ENCODE results near the gene CAMSAP1. TPM values are rescaled to one million over a fixed set of nuclear protein-coding genes. Genes with fewer than 3 reads are reported as not detected.

The CAMSAP1 gene
- total and polyA plus RNA-seq, 9 of the 15 experiments (the other 6 are each of a cell fraction or from before 2014, with no cell fraction given), result 1.5 to 28.8 (median 14.3) TPM

GRCh38 chr9:135891027-135891631 lies 16.2 kb downstream of the CAMSAP1 start (continued):
- no peak for TF ChIP-seq ZNF224 (CRISPR knock-in tag; IDR thresholded peaks at IDR 0.05)
- no peak for TF ChIP-seq MTA2 (IDR thresholded peaks at IDR 0.05; ENCODE audit: low read depth)
- TF ChIP-seq ZNF57 (CRISPR knock-in tag; IDR thresholded peaks at IDR 0.05), result no peak
- TF ChIP-seq CREB3L1 (IDR thresholded peaks at IDR 0.05; ENCODE audit: borderline replicate concordance, low read depth), result no peak
- TF ChIP-seq THAP12 (CRISPR knock-in tag; IDR thresholded peaks at IDR 0.05), result no peak
- no peak for TF ChIP-seq DEAF1 (CRISPR knock-in tag; IDR thresholded peaks at IDR 0.05)
- no peak for TF ChIP-seq FOXJ2 (tag; IDR thresholded peaks at IDR 0.05)
- TF ChIP-seq HNRNPK (IDR thresholded peaks at IDR 0.05; ENCODE audit: low read depth, low read length, poor library complexity, severe bottlenecking), result no peak
